ENCODE data around the gene CIAO3.
"Not testable (repeated sequence)": the region's sequence is repeated elsewhere in the genome, so short reads cannot be mapped to it uniquely, and the experiment has no call there.

The CIAO3 gene

GRCh38 chr16:708019-708418 lies 32.8 kb downstream of the CIAO3 start:
- no peak for DNase-seq

- DNase-seq, result no peak
These were observed 33.7 kb downstream of the CIAO3 start for GRCh38 chr16:707062-707538.

GRCh38 chr16:706189-707061 lies 34.4 kb downstream of the CIAO3 start:
- no peak for DNase-seq

GRCh38 chr16:705431-706188 lies 35.2 kb downstream of the CIAO3 start, which contains the start of gene FBXL16:
TSS of gene FBXL16 (minus strand) at chr16:705801. CDS start at chr16:697405, 8,396 bp downstream.
- DNase-seq, result no peak

- no peak for DNase-seq
These were observed 36.0 kb downstream of the CIAO3 start for GRCh38 chr16:704552-705380.

- no peak for DNase-seq
These were observed 36.8 kb downstream of the CIAO3 start for GRCh38 chr16:704047-704446.

- DNase-seq, result no peak
These were observed 37.4 kb downstream of the CIAO3 start for GRCh38 chr16:703406-703805.

GRCh38 chr16:702341-702740 lies 38.5 kb downstream of the CIAO3 start:
- no peak for DNase-seq

GRCh38 chr16:700684-701584 lies 39.9 kb downstream of the CIAO3 start:
- DNase-seq, result no peak

- DNase-seq, result no peak
These were observed 41.7 kb downstream of the CIAO3 start for GRCh38 chr16:698911-699671.

GRCh38 chr16:695355-696089 lies 45.3 kb downstream of the CIAO3 start:
- DNase-seq, result no peak

- DNase-seq, result no peak
These were observed 45.9 kb downstream of the CIAO3 start for GRCh38 chr16:694863-695354.

- no peak for DNase-seq
These were observed 46.5 kb downstream of the CIAO3 start for GRCh38 chr16:694187-694862.

- no peak for DNase-seq
These were observed 47.0 kb downstream of the CIAO3 start for GRCh38 chr16:693766-694165.

- no peak for DNase-seq
These were observed 47.4 kb downstream of the CIAO3 start for GRCh38 chr16:693364-693763.

GRCh38 chr16:692356-693108 lies 48.3 kb downstream of the CIAO3 start:
- no peak for DNase-seq

GRCh38 chr16:691242-691641 lies 49.6 kb downstream of the CIAO3 start:
- not testable (repeated sequence) for DNase-seq

- DNase-seq, result no peak
These were observed 51.5 kb downstream of the CIAO3 start for GRCh38 chr16:689175-689897.
